ENCODE results near the gene UPK3B. TPM values are rescaled to one million over a fixed set of nuclear protein-coding genes. Genes with fewer than 3 reads are reported as not detected.
"Not testable (repeated sequence)": the region's sequence is repeated elsewhere in the genome, so short reads cannot be mapped to it uniquely, and the experiment has no call there.

UPK3B gene
- total RNA-seq, 1 experiment from 2014 or later = 6.0 TPM

GRCh38 chr7:76503244-76503643, 7.1 kb upstream of the UPK3B start:
- H3K36me3 Mint-ChIP-seq (ENCODE audit: insufficient read depth, unreplicated experiment) = peaks cover 24% of the 10 kb centered on the region
- intact Hi-C loops (cut with micrococcal nuclease; ENCODE audit: unreplicated experiment); H3K27ac Mint-ChIP-seq (ENCODE audit: unreplicated experiment); H3K4me1 Mint-ChIP-seq (ENCODE audit: low read depth, unreplicated experiment); CTCF ChIA-PET; H3K4me3 Mint-ChIP-seq (ENCODE audit: low read depth, unreplicated experiment); H3K27me3 Mint-ChIP-seq (ENCODE audit: unreplicated experiment); BruUV-seq (replicated peaks); DNase-seq; H3K9me3 Mint-ChIP-seq (ENCODE audit: low read depth, unreplicated experiment): not testable (repeated sequence)

- BruUV-seq (replicated peaks); intact Hi-C loops (cut with micrococcal nuclease; ENCODE audit: unreplicated experiment); CTCF ChIA-PET: not testable (repeated sequence)
These were observed 5.8 kb upstream of the UPK3B start for GRCh38 chr7:76504351-76505167.

DNA sequence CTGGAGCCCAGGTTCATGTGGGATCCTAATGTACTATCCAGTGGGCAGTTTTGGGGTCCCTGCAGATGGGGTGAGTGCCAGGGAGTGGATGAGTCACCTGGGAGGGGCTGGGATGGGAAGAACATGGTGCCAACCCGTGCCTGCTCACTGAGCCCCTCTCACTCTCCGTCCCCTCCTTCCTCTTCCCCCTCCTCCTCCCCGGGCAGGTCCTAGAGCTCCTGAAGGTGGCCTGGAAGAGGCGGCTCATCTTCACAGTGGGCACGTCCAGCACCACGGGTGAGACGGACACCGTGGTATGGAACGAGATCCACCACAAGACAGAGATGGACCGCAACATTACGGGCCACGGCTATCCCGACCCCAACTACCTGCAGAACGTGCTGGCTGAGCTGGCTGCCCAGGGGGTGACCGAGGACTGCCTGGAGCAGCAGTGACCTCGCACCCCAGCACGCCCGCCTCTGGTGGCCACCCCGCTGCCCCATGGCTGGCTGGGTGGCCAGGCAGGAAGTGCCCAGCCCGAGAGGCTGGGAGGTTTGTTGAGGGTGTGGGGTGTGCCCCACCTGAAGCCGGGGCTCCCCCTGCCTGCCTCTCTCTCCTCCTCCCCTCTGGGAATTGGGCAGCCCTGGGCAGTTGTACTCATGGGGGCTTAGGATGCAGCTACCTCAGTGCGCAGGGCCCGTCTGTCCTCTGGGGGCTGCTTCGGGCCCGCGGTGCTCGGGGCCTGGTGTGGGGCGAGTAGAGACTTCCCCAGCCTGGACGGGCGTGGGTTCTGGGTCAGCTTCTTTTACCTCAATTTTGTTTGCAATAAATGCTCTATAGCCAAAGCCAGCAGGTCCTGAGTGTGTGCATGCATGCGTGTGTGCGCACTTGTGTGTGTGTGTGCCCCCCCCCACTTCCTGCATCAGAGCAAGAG, 4.9 kb upstream of the UPK3B start:
- Mint-ChIP-seq H3K36me3 (ENCODE audit: insufficient read depth, unreplicated experiment) (peaks cover 33% of the 10 kb centered on the region), H3K27ac (ENCODE audit: unreplicated experiment) (no peak overlapping the region), H3K4me3 (ENCODE audit: low read depth, unreplicated experiment) (no peak overlapping the region), H3K27me3 (ENCODE audit: unreplicated experiment) (no peaks in the 10 kb centered on the region), H3K4me1 (ENCODE audit: low read depth, unreplicated experiment) (peaks cover 6% of the 10 kb centered on the region), H3K9me3 (ENCODE audit: low read depth, unreplicated experiment) (no peaks in the 10 kb centered on the region)
- BruUV-seq (replicated peaks) = no TSS peak
- no peak for TF ChIP-seq CTCF (IDR thresholded peaks at IDR 0.05; ENCODE audit: unreplicated experiment)
- CTCF ChIA-PET = no interaction called here
- intact Hi-C loops (cut with micrococcal nuclease; ENCODE audit: unreplicated experiment) = no loop called here
- DNase-seq = no peak

More at GRCh38 chr7:76504351-76505167, 5.8 kb upstream of the UPK3B start:
- not testable (repeated sequence) for H3K9me3 Mint-ChIP-seq (ENCODE audit: low read depth, unreplicated experiment); H3K27me3 Mint-ChIP-seq (ENCODE audit: unreplicated experiment); DNase-seq; H3K4me1 Mint-ChIP-seq (ENCODE audit: low read depth, unreplicated experiment); H3K4me3 Mint-ChIP-seq (ENCODE audit: low read depth, unreplicated experiment); H3K27ac Mint-ChIP-seq (ENCODE audit: unreplicated experiment)
- peaks cover 28% of the 10 kb centered on the region for H3K36me3 Mint-ChIP-seq (ENCODE audit: insufficient read depth, unreplicated experiment)

DNA sequence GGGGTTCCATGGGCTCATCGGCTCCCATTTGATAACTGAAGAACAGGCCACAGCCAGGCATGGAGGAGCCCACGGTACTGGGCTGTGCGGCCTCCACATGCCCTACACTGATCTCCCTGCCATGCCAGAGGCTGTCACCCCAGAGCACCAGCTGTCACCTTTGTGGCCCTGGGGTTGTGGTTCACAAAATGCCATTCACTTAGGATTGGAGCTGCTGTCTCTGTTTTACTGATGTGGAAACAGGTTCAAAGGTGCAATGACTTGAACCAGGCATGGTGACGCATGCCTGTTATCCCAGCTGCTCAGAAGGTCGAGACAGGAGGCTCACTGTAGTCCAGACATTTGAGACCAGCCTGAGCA, 4.3 kb upstream of the UPK3B start:
- intact Hi-C loops (cut with micrococcal nuclease; ENCODE audit: unreplicated experiment) = no loop called here
- no peak overlapping the region for H3K27ac Mint-ChIP-seq (ENCODE audit: unreplicated experiment)

GRCh38 chr7:76506643-76507042, 3.7 kb upstream of the UPK3B start:
- CTCF ChIA-PET; H3K4me3 Mint-ChIP-seq (ENCODE audit: low read depth, unreplicated experiment); H3K9me3 Mint-ChIP-seq (ENCODE audit: low read depth, unreplicated experiment); H3K4me1 Mint-ChIP-seq (ENCODE audit: low read depth, unreplicated experiment); H3K27me3 Mint-ChIP-seq (ENCODE audit: unreplicated experiment); intact Hi-C loops (cut with micrococcal nuclease; ENCODE audit: unreplicated experiment); DNase-seq; BruUV-seq (replicated peaks); H3K27ac Mint-ChIP-seq (ENCODE audit: unreplicated experiment): not testable (repeated sequence)
- peaks cover 27% of the 10 kb centered on the region for H3K36me3 Mint-ChIP-seq (ENCODE audit: insufficient read depth, unreplicated experiment)

More for the DNA sequence above, 4.3 kb upstream of the UPK3B start:
- Mint-ChIP-seq H3K9me3 (ENCODE audit: low read depth, unreplicated experiment) (no peaks in the 10 kb centered on the region), H3K27me3 (ENCODE audit: unreplicated experiment) (no peaks in the 10 kb centered on the region), H3K4me1 (ENCODE audit: low read depth, unreplicated experiment) (peaks cover 6% of the 10 kb centered on the region), H3K4me3 (ENCODE audit: low read depth, unreplicated experiment) (no peak overlapping the region), H3K36me3 (ENCODE audit: insufficient read depth, unreplicated experiment) (peaks cover 33% of the 10 kb centered on the region)
- TF ChIP-seq CTCF (IDR thresholded peaks at IDR 0.05; ENCODE audit: unreplicated experiment) = no peak
- BruUV-seq (replicated peaks) = no TSS peak
- CTCF ChIA-PET = no interaction called here
- DNase-seq = no peak
